H9 (cell line): ENCODE data around the gene NME5. TPM values are rescaled to one million over a fixed set of nuclear protein-coding genes. Genes with fewer than 3 reads are reported as not detected.
"Not testable (repeated sequence)": the region's sequence is repeated elsewhere in the genome, so short reads cannot be mapped to it uniquely, and the experiment has no call there.

Experiments
- DNase-seq: peaks from one replicate; pipeline ENCODE4 v3.0.0-alpha.2; 2017
- H2AFZ ChIP-seq: one replicate; pipeline ENCODE4 v1.6.1; 2013; ENCODE audit warnings: mild to moderate bottlenecking, low read length, control low read depth, moderate library complexity
- H2AK5ac ChIP-seq: 2 replicates; pipeline ENCODE4 v1.6.1; 2013; ENCODE audit warnings: low read length, control low read depth, mixed read lengths; ENCODE audit not compliant: insufficient read length
- H2BK120ac ChIP-seq: one replicate; pipeline ENCODE4 v1.6.1; 2013; ENCODE audit warnings: low read depth, mild to moderate bottlenecking, low read length, control low read depth, inconsistent platforms; ENCODE audit not compliant: poor library complexity, severe bottlenecking
- H2BK12ac ChIP-seq: 2 replicates; pipeline ENCODE4 v1.6.1; 2013; ENCODE audit warnings: low read length, control low read depth, mixed read lengths, low read depth; ENCODE audit not compliant: insufficient read length
- H2BK15ac ChIP-seq: 2 replicates; pipeline ENCODE4 v1.6.1; 2013; ENCODE audit warnings: low read depth, low read length, control low read depth
- H2BK20ac ChIP-seq: one replicate; pipeline ENCODE4 v1.6.1; 2013; ENCODE audit warnings: low read depth, mild to moderate bottlenecking, low read length, control low read depth, inconsistent platforms; ENCODE audit not compliant: poor library complexity, severe bottlenecking
- H2BK5ac ChIP-seq: 2 replicates; pipeline ENCODE4 v1.6.1; 2013; ENCODE audit warnings: low read length, control low read depth, mixed read lengths; ENCODE audit not compliant: insufficient read length
- H3K14ac ChIP-seq: 2 replicates; pipeline ENCODE4 v1.6.1; 2013; ENCODE audit warnings: low read length, control low read depth; ENCODE audit not compliant: insufficient read depth
- H3K18ac ChIP-seq: 2 replicates; pipeline ENCODE4 v1.6.1; 2013; ENCODE audit warnings: low read depth, mild to moderate bottlenecking, mixed read lengths, low read length, control low read depth; ENCODE audit not compliant: insufficient read length
- H3K23ac ChIP-seq: 2 replicates; pipeline ENCODE4 v1.6.1; 2013; ENCODE audit warnings: low read length, control low read depth, mixed read lengths, low read depth; ENCODE audit not compliant: insufficient read length
- H3K23me2 ChIP-seq: 2 replicates; pipeline ENCODE4 v1.6.1; 2013; ENCODE audit warnings: low read depth, mild to moderate bottlenecking, mixed read lengths, low read length, control low read depth; ENCODE audit not compliant: insufficient read length, poor library complexity, severe bottlenecking
- H3K27ac ChIP-seq: 2 replicates; pipeline ENCODE4 v1.5.1; 2013; ENCODE audit warnings: low read length, control low read depth, mixed read lengths, low read depth; ENCODE audit not compliant: insufficient read length
- H3K27me3 ChIP-seq: 2 replicates; pipeline ENCODE4 v1.6.1; 2013; ENCODE audit warnings: low read length, control low read depth, inconsistent platforms; ENCODE audit not compliant: insufficient read depth
- H3K4ac ChIP-seq: 2 replicates; pipeline ENCODE4 v1.6.1; 2013; ENCODE audit warnings: low read depth, mild to moderate bottlenecking, control low read depth, inconsistent platforms, low read length, moderate library complexity
- H3K4me1 ChIP-seq: 2 replicates; pipeline ENCODE4 v1.6.1; 2013; ENCODE audit warnings: low read length, control low read depth, inconsistent platforms; ENCODE audit not compliant: insufficient read depth
- H3K4me2 ChIP-seq: 2 replicates; pipeline ENCODE4 v1.6.1; 2013; ENCODE audit warnings: low read length, control low read depth, mixed read lengths; ENCODE audit not compliant: insufficient read length, insufficient read depth
- H3K56ac ChIP-seq: 2 replicates; pipeline ENCODE4 v1.6.1; 2013; ENCODE audit warnings: low read depth, mild to moderate bottlenecking, mixed read lengths, low read length, control low read depth; ENCODE audit not compliant: insufficient read length
- H3K79me1 ChIP-seq: 2 replicates; pipeline ENCODE4 v1.6.1; 2013; ENCODE audit warnings: low read depth, mild to moderate bottlenecking, moderate library complexity, low read length, control low read depth, inconsistent platforms; ENCODE audit not compliant: insufficient read depth, poor library complexity, severe bottlenecking
- H3K79me2 ChIP-seq: 2 replicates; pipeline ENCODE4 v1.6.1; 2013; ENCODE audit warnings: low read length, control low read depth, inconsistent platforms; ENCODE audit not compliant: insufficient read depth
- H3K9ac ChIP-seq: 2 replicates; pipeline ENCODE4 v1.6.1; 2013; ENCODE audit warnings: low read length, control low read depth, mixed read lengths; ENCODE audit not compliant: insufficient read length; ENCODE audit errors: extremely low read depth
- H3K9me3 ChIP-seq: one replicate; pipeline ENCODE4 v1.6.1; 2013; ENCODE audit warnings: low read depth, low read length, inconsistent platforms; ENCODE audit not compliant: control insufficient read depth
- H3T11ph ChIP-seq: one replicate; pipeline ENCODE4 v1.6.1; 2013; ENCODE audit warnings: mild to moderate bottlenecking, low read length, control low read depth, inconsistent platforms
- H4K20me1 ChIP-seq: one replicate; pipeline ENCODE4 v1.6.1; 2013; ENCODE audit not compliant: control insufficient read depth, insufficient read length, insufficient read depth
- H4K5ac ChIP-seq: 2 replicates; pipeline ENCODE4 v1.6.1; 2013; ENCODE audit warnings: low read depth, mild to moderate bottlenecking, mixed read lengths, low read length, control low read depth; ENCODE audit not compliant: insufficient read length
- H4K8ac ChIP-seq: replicated peaks from 2 replicates; pipeline ENCODE4 v1.6.1; 2013; ENCODE audit warnings: low read length, control low read depth, mixed read lengths, low read depth; ENCODE audit not compliant: insufficient read length
- H4K91ac ChIP-seq: 2 replicates; pipeline ENCODE4 v1.6.1; 2013; ENCODE audit warnings: low read depth, mild to moderate bottlenecking, moderate library complexity, mixed read lengths, low read length, control low read depth; ENCODE audit not compliant: insufficient read length
- H3K27ac Mint-ChIP-seq, 3 experiments: 2 replicates in 2 of 3; 3 replicates in 1 of 3; pipeline ENCODE4 v1.8.0; 2020 to 2021; ENCODE audit warnings: mixed read lengths in 3 of 3, mild to moderate bottlenecking in 1 of 3, moderate library complexity in 1 of 3
- H3K27me3 Mint-ChIP-seq: 2 replicates; pipeline ENCODE4 v1.8.0; 2021; ENCODE audit warnings: low read depth, mild to moderate bottlenecking, moderate library complexity, mixed read lengths
- H3K36me3 Mint-ChIP-seq, 3 experiments: 2 replicates in 2 of 3; 3 replicates in 1 of 3; pipeline ENCODE4 v1.8.0; 2020 to 2021; ENCODE audit warnings: low read depth in 3 of 3, mixed read lengths in 3 of 3; ENCODE audit not compliant: insufficient read depth in 1 of 3
- H3K4me1 Mint-ChIP-seq, 2 experiments: 2 replicates each; pipeline ENCODE4 v1.8.0; 2020; ENCODE audit warnings: mixed read lengths in 2 of 2
- H3K4me3 Mint-ChIP-seq, 2 experiments: 2 replicates in 1 of 2; 3 replicates in 1 of 2; pipeline ENCODE4 v1.8.0; 2020 to 2021; ENCODE audit warnings: mild to moderate bottlenecking in 2 of 2, mixed read lengths in 2 of 2, moderate library complexity in 1 of 2
- H3K9me3 Mint-ChIP-seq, 2 experiments: 2 replicates in 1 of 2; 3 replicates in 1 of 2; pipeline ENCODE4 v1.8.0; 2020; ENCODE audit warnings: mild to moderate bottlenecking in 2 of 2, mixed read lengths in 2 of 2, moderate library complexity in 1 of 2
- CTCF ChIP-seq: fragments of 200-600 bp; sonication (generic); conservative IDR thresholded peaks from 3 replicates; pipeline ENCODE4 v1.8.0; 2021; ENCODE audit warnings: antibody characterized with exemption, mild to moderate bottlenecking
- WGBS: extraction: QIAGEN DNeasy Blood & Tissue Kit; methylation state at CpG from one replicate; pipeline ENCODE4 v1.1.7; 2013; ENCODE audit warnings: missing lambda C conversion rate, low lambda C conversion rate, mixed read lengths; ENCODE audit not compliant: insufficient read length; ENCODE audit errors: extremely low coverage; 5-methylcytosine and 5-hydroxymethylcytosine counted together
- total RNA-seq: library from RNA; stranded (reverse); gene quantifications from 2 replicates; pipeline ENCODE4 v1.2.1, GENCODE V29; 2021

Gene NME5
- total RNA-seq, 1 experiment from 2014 or later = 0.96 TPM

GRCh38 chr5:138077064-138077696, 62.0 kb downstream of the NME5 start:
- Histone ChIP-seq H2BK120ac (no peak overlapping the region), H3K14ac (no peak overlapping the region), H2BK12ac (no peak overlapping the region), H4K20me1 (no peaks in the 10 kb centered on the region), H4K8ac (no peak overlapping the region), H3K79me1 (no peaks in the 10 kb centered on the region), H3K27ac (no peak overlapping the region), H2AK5ac (no peak overlapping the region), H3K4ac (no peak overlapping the region), H3K9me3 (no peaks in the 10 kb centered on the region), H2BK20ac (no peak overlapping the region), H4K5ac (no peak overlapping the region), H2BK5ac (no peak overlapping the region), H3K18ac (no peak overlapping the region), H3K4me2 (no peak overlapping the region), H2AFZ (no peak overlapping the region), H3T11ph (no peak overlapping the region), H3K4me1 (peaks cover 4% of the 10 kb centered on the region; the same call in 1 of the 2 replicates), H3K27me3 (no peaks in the 10 kb centered on the region; the same call in 1 of the 2 replicates), H3K56ac (no peak overlapping the region), H3K9ac (no peak overlapping the region), H3K79me2 (no peaks in the 10 kb centered on the region), H2BK15ac (no peak overlapping the region), H3K23me2 (no peaks in the 10 kb centered on the region), H3K23ac (no peak overlapping the region), H4K91ac (no peak overlapping the region)
- TF ChIP-seq CTCF = peak; percentile 95
- H3K9me3 Mint-ChIP-seq = no peaks in the 10 kb centered on the region
- peaks cover 5% of the 10 kb centered on the region for H3K27me3 Mint-ChIP-seq
- DNase-seq = peak; percentile 67
- no peaks in the 10 kb centered on the region for H3K36me3 Mint-ChIP-seq
- H3K27ac Mint-ChIP-seq = no peak overlapping the region; a peak in 1 of 7 replicates
- H3K4me3 Mint-ChIP-seq = no peak overlapping the region
- H3K4me1 Mint-ChIP-seq = peaks cover 25% of the 10 kb centered on the region in 2 experiments
- 100% methylated on average over 1 of the region's 5 CpGs for WGBS

- not testable (repeated sequence) for H3K18ac ChIP-seq, H3K23ac ChIP-seq, H2BK15ac ChIP-seq, H3K4me2 ChIP-seq, H3K4me1 ChIP-seq, H2BK120ac ChIP-seq, H3K23me2 ChIP-seq, H3K9me3 ChIP-seq, H3K27me3 Mint-ChIP-seq, H3K4me1 Mint-ChIP-seq, H4K20me1 ChIP-seq, H3K9ac ChIP-seq, H2AK5ac ChIP-seq, H3K4ac ChIP-seq, H4K5ac ChIP-seq, H3T11ph ChIP-seq, DNase-seq, H3K56ac ChIP-seq, H3K9me3 Mint-ChIP-seq, H2BK12ac ChIP-seq, H4K8ac ChIP-seq, H2BK20ac ChIP-seq, H3K27ac ChIP-seq, H2AFZ ChIP-seq, H4K91ac ChIP-seq, H3K79me2 ChIP-seq, H3K36me3 Mint-ChIP-seq, H3K27me3 ChIP-seq, H3K14ac ChIP-seq, H3K79me1 ChIP-seq, H2BK5ac ChIP-seq
- no CpG with 5 or more reads among the region's 32 CpGs for WGBS
- H3K4me3 Mint-ChIP-seq = peak overlapping the region in 1 of 2 experiments; percentile 59; a peak in 2 of 5 replicates
- peak overlapping the region in 1 of 3 experiments; percentile 74; a peak in 1 of 7 replicates for H3K27ac Mint-ChIP-seq
These were observed 69.2 kb downstream of the NME5 start for GRCh38 chr5:138070026-138070425.
